IMR-90 (cell line): ENCODE data around the gene MMD2.

ENCODE experiments used
- CEBPB ChIP-seq: IDR thresholded peaks from 2 replicates; pipeline ENCODE4 v1.6.1; 2012; ENCODE audit warnings: low read depth, low read length, improper control_type of control experiment
- CTCF ChIP-seq: conservative IDR thresholded peaks from 2 replicates; pipeline ENCODE4 v1.5.1; 2012; ENCODE audit warnings: mild to moderate bottlenecking, low read depth, low read length, improper control_type of control experiment
- ELK1 ChIP-seq: fragments of 150-350 bp; IDR thresholded peaks from 2 replicates; pipeline ENCODE4 v1.6.1; 2016; ENCODE audit warnings: low read depth, mild to moderate bottlenecking, low read length, moderate library complexity, borderline replicate concordance
- MAFK ChIP-seq: IDR thresholded peaks from 2 replicates; pipeline ENCODE4 v1.6.1; 2012; ENCODE audit warnings: low read depth, low read length, improper control_type of control experiment
- POLR2A ChIP-seq: IDR thresholded peaks from 2 replicates; pipeline ENCODE4 v1.6.1; 2012; ENCODE audit warnings: mild to moderate bottlenecking, low read depth, low read length
- RAD21 ChIP-seq: IDR thresholded peaks from 2 replicates; pipeline ENCODE4 v1.6.1; 2012; ENCODE audit warnings: low read length, improper control_type of control experiment
- RFX5 ChIP-seq: IDR thresholded peaks from 2 replicates; pipeline ENCODE4 v1.8.0; 2012; ENCODE audit warnings: low read depth, mild to moderate bottlenecking, low read length, moderate library complexity

- TF ChIP-seq CTCF (no peak), POLR2A (no peak), MAFK (no peak), ELK1 (no peak), CEBPB (no peak), RAD21 (no peak), RFX5 (no peak)
These were observed 76.0 kb downstream of the MMD2 start for GRCh38 chr7:4883033-4883371.
